T-helper 2 cell (primary cell): Measurements from ENCODE around the gene MGLL.

Source experiments
- DNase-seq, 5 experiments: peaks; one replicate each; pipeline versions ENCODE4 v3.0.0 to v3.0.0-alpha.2; 2012 to 2022

MGLL gene

DNA sequence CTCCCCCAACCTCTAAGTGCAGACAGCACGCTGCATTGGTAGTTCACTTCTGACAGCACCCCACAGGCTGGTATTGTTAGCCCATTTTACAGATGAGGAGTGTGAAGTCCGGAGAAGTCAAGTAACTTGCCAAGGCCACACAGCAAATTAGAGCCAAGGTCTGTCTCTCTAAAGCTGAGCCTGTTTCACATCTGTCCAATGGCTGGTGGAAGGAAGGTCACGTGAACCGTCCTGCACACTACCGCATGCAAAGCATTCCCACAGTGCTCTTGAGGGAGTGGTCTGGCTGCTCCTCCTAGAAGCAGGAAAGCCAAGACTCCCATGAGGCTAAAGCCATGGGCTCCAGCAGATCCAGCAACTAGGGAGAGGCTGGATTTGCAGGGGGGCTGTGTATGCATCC is 50.0 kb downstream of the MGLL start:
- no peak for DNase-seq

- no peak for DNase-seq
These were observed 50.6 kb downstream of the MGLL start for GRCh38 chr3:127771746-127772145.

- DNase-seq: no peak
These were observed 51.5 kb downstream of the MGLL start for GRCh38 chr3:127770671-127771355.

DNA sequence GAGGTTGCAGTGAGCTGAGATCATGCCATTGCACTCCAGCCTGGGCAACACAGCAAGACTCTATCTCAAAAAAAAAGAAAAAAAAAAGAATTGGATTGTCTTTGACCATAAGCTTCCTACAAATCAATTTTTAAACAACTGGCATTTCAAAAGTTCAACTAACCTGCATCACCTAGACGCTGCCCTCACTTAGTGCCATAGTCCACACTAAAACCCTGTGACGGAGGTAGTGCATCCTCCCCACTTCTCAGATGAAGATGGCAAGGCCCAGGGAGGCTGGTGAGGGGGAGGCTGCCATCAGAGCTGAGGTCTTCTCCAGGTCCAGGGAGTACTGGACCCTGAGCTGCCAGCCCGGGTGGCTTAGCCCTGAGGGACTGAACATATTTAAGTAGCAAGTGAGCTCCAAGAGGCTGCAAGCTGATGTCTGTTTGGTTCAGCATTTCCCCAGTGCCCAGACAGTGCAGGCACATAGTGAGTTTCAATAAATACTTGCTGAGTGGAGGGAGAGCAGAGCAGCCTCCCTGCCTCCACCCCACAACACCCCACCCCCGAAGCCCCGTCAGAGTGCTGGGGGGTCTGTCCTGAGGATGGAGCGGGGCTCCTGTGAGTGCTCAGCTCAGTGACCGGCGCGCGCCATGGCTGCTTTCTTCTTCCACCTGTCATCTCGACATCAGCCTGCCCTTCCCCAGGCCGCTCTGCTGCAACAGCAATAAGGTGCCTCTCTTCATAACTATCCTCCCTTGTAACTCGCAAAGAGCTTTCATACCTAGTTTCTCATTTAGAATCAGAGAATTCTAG is 52.8 kb downstream of the MGLL start:
- DNase-seq: no peak

GRCh38 chr3:127768346-127769008 is 53.8 kb downstream of the MGLL start:
- DNase-seq: no peak

DNA sequence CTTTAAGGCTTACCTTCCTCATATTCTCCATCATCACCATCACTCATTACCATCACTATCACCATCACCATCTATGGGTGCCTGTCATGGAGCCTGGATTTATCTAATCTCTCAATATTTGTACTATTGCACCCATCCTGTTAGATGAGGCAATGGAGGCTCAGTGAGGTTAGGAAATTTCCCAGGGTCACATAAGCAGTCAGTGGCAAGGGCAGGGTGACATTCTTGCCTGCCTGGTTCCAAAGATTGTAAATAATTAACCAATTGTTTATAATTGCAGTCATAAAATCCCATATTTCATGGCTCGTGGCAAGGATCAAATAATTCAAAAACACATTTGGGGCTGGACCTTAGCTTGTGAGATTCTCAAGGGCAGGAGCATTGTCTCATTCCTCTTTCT is 55.2 kb downstream of the MGLL start:
- DNase-seq: no peak

GRCh38 chr3:127765735-127766134 is 56.6 kb downstream of the MGLL start:
- no peak for DNase-seq

- no peak for DNase-seq
These were observed 57.4 kb downstream of the MGLL start for GRCh38 chr3:127764841-127765362.

GRCh38 chr3:127764301-127764700 is 58.0 kb downstream of the MGLL start:
- no peak for DNase-seq

DNA sequence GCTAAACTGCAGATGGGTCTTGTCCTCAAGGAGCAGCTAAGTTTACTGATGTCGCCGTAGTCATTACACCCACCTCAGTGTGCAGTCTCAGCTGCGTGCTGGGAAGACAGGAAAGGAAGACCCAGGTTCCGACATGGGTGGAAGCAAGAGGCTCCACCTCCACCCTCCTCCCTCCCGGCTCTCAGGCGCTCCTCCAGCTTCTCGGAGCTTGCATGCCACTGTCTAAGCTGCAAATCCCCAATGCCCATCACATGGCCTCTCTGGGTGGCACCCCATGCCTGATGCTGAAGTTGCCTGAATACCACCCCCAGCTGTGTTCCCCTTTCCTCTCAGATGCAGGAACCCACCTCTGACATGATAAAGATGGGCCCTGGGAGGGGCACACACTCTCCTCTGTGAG is 58.5 kb downstream of the MGLL start:
- no peak for DNase-seq

GRCh38 chr3:127763337-127763736 is 59.0 kb downstream of the MGLL start:
- DNase-seq: no peak

- no peak for DNase-seq
These were observed 59.6 kb downstream of the MGLL start for GRCh38 chr3:127762787-127763105.

DNA sequence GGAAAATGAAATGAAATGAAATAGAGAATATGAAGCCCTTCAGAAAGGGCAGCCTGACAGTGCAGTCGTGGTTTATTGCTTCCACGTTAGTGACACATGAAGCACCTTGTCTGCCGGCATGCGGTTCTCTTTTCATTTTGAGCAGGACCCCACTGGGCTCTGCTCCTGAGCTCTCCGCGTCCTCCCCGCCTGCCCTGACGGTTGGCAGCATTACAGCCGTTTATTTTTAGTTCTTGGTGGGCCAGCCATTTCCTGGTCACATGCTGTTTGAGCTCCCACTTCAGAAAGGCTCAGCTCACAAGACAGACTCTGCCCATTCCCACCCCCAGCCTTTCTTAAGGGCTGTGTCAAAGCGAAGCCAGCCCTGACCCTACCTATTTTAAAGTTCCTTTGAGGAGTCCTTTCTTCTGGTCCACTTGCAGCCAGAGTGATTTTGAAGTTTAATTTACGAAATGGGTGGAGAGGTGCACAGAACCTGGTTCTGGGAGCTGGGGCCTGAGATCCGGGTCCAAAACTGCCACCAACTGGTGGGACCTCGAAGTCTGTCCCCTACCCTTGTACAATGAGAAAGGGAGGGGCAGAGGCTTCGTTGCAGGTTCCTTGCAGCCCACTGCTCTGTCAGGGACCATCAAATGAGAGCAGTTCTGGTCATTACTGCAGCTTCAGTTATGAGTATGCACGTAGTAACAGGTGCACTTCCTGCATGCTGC is 60.1 kb downstream of the MGLL start:
- DNase-seq: peak in 1 of 5 experiments; percentile 10

DNA sequence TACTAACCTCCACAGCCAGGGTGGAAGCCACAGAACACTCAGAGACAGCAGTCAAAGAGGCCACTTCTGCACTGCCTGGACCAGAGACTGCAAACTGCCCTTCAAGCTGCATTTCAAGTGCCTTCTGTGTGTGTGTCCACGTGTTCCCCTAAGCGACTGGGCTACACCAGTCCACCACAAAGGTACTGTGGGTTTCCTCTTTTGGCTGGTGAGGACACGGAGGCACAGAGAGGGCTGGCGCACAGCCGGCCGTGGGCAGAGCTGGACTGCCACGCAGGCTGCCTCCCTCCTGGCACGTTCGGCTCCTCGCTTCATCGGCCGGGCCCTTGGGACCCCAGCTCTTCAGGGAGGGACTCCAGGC is 60.9 kb downstream of the MGLL start:
- DNase-seq: no peak

GRCh38 chr3:127760791-127761440 is 61.4 kb downstream of the MGLL start:
- DNase-seq: no peak

- no peak for DNase-seq
These were observed 62.0 kb downstream of the MGLL start for GRCh38 chr3:127760361-127760760.

DNA sequence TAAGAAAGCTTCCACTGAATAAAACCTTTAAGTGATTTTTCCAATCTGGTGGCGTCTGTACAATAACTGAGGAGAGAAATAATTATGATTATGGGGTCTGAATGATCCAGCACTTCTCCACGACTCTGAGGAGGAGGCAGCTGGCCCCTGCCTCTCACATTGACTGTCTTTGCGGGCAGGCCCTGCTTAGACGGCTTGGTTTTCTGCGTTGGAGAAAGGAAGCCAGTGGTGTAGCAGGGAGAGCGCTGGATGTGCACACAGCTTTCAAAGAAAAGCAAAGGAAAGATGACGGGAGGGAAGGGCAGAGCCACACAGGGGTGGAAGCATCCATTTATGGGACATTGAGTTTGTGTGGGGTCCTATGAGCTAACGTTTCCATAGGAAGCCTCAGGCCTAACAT is 62.5 kb downstream of the MGLL start:
- no peak for DNase-seq

GRCh38 chr3:127758013-127758412 is 64.3 kb downstream of the MGLL start:
- DNase-seq: no peak

DNA sequence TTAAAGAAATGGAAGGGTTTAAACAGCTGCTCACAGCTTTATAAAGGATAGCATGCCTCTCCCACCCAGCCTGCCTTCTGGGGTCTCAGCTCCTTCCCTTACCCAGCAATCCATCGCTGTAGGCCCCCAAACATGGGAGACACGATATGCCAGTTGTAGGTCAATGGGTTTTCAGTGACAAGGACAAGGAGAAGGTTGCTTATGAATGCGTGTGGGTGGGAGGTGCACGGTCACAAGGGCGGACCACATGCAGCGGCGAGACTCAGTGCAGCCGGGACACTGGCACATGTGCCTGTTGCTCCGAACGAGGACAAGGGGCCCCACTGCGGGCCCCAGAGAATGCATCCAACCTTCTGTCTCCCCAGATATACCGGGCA is 67.0 kb downstream of the MGLL start:
- no peak for DNase-seq

GRCh38 chr3:127754411-127755304 is 67.7 kb downstream of the MGLL start:
- no peak for DNase-seq

DNA sequence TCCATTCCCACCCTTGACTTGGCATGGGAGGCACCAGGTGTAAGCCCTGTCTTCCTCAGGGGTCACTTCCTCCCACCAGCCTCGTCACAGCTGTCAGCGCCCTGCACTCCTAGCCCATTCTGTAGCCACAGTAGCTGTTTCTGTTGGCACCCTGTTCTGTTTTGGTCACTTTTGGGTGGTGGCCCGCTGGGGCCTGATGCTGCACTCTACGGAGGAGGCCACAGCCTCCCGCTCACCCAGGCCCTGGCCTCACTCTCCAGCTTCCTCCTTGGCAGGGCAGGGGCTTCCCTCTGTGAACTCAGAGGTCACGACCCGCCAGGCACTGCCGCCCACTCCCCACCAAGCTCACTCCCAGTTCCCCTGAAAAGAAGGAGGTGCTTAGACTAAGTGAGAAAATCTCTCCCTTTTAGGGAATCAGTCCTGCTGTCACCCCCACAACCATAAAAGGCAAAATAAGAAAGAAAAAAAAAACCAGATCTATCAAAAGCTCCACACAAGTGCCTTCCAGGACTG is 68.4 kb downstream of the MGLL start:
- no peak for DNase-seq
